NCI-H2081 (cell line): Measurements from ENCODE around the gene GPR157.
"Not testable (repeated sequence)": the region's sequence is repeated elsewhere in the genome, so short reads cannot be mapped to it uniquely, and the experiment has no call there.

Experiments
- DNase-seq, 2 experiments: peaks; one replicate each; lab custom pipeline; 2025; lab: John Stamatoyannopoulos, UW

GPR157 gene

DNA sequence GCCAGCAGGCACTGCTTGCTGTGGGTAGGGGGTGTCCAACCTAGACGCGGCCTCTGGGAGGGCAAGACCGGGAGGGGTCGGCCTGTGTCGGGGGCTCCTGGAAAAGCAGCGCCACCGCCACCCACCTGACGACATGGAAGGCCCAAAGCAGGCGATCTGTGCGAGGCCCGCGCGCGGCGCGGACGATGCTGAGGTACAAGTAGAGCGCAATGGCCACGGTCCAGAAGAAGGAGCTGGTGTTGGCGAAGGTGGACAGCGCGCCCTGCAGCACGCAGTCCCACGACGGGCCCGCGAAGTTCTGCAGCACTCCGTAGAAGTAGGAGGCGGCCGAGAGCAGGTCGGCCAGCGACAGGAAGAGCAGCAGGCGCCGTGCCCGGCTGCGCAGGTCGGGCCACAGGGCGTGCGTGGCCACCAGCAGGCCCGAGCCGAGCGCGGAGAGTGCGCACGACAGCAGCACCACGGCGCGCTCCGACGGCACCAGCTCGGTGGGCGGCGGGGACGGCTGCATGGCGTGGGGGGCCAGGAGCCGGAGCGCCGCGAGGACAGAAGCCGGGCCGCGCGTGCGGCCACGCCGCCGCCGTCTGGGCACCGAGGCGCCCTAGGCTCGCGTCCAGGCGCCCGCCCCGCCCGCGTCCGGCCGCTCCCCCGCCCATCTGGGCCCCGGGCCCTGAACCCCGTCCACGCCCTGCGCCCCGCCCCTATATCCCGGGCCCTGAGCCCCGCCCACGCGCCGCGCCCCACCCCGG is at the start of gene GPR157:
TSS of gene GPR157 (minus strand) at position 583 of the 746 bp plus-strand sequence. CDS start at position 508, 75 bp downstream.
- peak; percentile 35 to 75 for DNase-seq

- DNase-seq: no peak
These were observed 45.9 kb upstream of the GPR157 start for GRCh38 chr1:9174762-9175161.

DNA sequence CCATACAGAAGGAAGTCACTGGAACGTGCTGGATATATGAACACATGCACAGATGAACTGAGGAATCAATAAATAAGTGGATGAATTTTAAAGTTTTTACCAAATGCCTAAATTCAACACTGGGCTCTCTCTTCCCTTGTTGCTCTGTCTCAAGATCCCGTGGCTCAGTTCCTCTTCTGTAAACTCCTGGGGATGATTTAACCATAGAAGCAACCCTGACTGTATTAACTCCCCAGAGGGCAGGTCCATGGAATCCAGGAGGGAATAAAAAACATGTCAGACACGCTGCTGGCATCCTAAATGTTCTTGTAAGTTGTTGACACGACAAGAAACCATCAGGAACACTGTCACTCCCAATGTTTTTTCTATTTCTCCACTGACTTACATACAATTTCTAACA is 45.3 kb upstream of the GPR157 start:
- no peak for DNase-seq

GRCh38 chr1:9169601-9170137 is 40.8 kb upstream of the GPR157 start:
- no peak for DNase-seq

DNA sequence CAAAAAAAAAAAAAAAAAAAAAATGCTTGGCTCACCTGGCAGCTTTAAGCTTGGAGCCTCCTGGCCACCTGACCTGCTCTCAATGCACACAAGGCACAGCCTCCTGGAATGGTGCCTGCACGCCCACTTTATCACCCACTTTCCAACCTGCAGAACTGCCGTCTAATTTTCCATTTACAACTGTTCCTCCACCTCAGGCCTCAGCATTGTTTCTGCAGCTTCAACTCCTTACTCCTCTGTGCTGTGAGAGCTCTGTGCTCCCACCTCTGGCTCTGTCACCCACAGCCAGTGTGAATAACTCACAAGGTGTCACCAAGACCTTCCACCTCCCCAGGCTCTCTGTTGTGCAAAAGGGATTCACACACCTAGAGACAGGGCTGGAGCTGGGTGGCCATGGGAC is 38.7 kb upstream of the GPR157 start:
- DNase-seq: no peak

GRCh38 chr1:9166289-9167235 is 37.7 kb upstream of the GPR157 start:
- no peak for DNase-seq

DNA sequence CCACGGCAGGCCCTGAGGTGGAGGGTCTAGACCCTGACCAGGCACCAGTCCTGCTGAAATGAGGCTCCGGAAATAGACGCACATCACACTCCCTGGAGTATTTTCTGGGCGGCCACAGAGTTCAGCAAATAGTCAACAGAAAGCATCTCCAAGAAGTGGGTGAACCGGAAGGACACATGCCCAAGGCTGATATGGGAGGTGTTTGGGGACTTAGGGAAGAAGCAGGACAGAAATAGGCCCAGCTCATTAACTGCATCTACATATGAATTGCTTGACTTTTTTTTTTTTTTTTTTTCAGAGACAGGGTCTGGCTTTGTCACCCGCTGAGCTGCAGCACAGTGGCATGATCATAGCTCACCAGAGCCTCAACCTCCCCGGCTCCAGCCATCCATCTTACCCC is 36.5 kb upstream of the GPR157 start:
- no peak for DNase-seq

DNA sequence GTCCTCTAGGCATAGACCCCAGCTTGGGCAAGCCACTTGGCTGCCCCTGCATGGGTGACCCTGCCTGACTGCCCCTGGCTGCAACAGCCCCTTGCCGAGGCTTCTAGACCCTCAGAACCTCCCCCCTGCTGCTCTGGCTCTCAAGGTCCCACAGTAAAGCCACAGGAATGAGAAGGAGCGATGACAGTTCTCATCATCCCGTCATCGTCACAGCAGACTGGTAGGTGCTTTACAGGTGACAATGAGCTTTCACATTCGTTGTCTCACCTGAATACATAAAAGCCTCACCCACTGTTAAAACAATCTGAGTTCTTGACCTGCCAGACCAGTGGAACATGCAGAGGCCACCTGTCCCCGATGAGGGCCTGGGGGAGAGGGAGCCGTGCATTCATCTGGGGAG is 36.0 kb upstream of the GPR157 start:
- no peak for DNase-seq

- no peak for DNase-seq
These were observed 35.6 kb upstream of the GPR157 start for GRCh38 chr1:9164532-9164900.

DNA sequence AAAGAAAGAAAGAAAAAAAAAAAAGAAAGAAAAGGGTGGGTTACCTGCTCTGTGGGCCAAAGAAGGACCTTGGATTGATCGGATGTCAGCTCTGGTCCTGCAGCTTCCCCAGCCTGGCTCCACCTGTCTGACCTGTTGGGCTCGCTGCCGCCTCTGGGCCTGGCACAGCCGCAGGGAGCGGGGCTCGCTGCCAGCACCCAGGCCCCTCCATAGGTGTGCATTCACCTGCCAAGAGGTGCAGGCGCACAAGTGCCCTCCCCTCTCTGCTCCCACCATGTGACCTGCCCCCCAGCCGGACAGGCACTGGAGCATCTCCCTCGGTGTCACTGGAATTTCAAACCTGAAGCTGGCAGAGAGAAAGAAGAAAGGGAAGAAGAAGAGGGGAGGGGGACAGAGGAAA is 33.1 kb upstream of the GPR157 start:
- DNase-seq: no peak

- no peak for DNase-seq
These were observed 32.4 kb upstream of the GPR157 start for GRCh38 chr1:9161342-9161741.

DNA sequence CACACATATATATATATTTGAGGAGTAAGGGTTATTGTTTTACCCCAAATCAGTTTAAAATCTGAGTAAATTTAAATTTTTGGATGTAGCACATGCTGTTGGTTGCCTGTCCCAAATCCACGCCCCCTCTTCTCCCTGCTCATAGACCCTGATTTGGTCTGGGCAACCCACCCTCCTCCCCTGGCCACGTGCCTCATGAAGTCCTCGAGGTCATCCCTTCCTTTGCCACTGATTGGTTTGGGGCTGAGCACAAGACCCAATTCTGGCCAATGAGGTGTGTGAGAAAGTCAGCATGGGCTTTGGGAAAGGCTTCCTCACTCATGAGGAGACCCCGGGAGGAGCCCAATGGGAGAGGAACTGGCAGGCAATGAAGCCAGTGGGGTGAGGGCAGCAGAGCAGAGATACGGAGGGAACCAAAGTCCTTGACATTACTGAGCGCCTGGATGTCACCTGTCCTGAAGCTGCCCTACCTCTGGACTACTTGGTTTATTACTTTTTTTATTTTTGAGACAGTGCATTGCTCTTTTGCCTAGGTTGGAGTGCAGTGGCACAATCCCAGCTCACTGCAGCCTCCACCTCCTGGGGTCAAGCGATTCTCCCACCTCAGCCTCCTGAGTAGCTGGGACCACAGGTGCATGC is 31.3 kb upstream of the GPR157 start:
- no peak for DNase-seq

GRCh38 chr1:9155879-9156278 is 27.0 kb upstream of the GPR157 start:
- DNase-seq: no peak

- not testable (repeated sequence) for DNase-seq
These were observed 26.5 kb upstream of the GPR157 start for GRCh38 chr1:9155405-9155804.

DNA sequence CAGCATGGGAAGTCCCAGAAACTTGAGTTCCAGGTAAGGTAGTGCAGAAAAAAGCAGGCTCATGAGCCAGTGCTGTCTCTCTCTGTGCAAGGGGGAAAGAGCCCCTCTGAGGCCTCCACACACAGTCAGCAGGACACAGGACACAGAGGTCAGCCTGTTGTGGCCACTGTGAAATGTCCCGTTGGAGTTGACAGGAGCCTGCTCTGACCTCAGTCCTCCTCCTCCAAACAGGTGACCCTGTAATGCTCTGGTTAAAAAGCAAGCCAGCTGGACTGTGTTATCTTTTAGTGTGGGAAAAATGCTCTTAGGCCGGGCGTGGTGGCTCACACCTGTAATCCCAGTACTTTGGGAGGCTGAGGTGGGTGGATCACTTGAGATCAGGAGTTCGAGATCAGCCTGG is 24.2 kb upstream of the GPR157 start:
- DNase-seq: no peak

DNA sequence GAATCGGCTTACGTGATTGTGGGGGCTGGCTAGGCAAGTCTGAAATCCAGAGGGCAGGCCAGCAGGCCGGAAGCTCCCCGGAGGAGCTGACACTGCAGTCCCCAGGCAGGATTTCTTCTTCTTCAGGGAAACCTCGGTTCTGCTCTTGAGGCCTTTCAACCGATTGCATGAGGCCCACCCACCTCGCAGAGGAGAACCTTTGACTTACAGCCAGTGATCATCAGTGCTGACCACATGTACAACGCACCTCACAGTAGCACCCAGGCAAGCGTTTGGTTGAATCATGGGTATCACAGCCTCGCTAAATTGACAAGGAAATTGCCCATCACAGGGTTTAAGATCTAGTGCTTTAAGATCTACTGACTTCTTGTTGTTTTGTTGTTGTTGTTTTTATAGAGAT is 23.6 kb upstream of the GPR157 start:
- DNase-seq: no peak

DNA sequence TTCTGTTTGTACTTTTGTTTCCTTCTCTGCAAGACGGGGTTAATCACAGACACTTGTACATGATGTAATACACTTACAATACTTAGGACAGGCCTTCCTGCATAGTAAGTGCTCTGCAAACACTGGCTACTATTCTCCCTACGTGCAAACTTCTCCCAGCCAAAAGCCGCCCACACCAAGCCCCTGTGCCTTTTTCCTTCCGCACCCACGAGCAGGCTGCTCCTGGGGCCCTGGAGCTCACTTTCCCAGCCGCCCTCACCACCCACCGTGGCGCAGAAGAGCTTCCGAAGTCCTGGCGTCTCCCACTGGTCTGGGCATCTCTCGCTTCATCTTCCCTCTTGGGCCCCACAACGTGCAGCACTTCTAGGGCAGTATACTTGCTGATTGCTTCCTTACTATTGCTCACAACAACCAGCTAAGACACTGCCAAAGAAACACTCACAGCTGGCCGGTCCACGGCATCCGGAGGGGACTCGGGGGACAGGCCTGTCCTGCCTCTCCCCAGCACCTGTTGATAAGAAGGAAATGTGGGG is 22.5 kb upstream of the GPR157 start:
- no peak for DNase-seq

DNA sequence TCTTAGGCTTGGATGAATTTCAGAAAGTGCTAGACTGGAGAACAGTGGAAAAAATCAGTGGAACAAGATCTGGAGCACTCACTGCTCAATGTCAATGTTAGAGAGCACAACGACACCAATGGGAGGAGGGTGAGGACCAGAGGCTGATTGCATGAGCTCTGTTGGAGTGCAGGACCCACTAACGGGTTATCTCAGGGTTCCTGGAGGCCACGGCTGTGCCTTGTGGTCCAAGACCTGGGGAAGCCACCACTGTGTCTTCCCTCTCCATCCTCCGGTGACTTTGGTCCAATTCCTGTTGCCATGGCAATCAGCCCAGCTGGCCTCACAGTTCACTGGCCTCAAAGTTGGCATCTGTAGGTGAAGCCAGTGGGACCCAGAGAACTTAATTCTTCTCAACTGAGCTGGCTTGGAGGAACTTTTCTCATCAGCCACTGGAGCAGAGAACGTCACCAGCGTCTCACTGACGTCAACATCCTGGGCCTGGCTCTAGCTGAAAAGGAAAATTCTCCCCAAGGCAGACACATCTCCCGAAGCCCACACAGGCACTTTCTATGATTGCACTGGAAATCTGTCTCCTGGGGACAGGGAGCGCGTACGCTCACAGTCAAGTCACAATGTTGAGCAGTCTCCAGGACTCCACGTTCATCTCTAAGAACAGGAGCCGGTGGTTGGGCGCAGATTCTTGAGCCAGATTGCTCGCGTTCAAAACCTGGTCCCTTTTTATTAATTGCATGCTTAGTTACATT is 21.9 kb upstream of the GPR157 start:
- no peak for DNase-seq

GRCh38 chr1:9149837-9150581 is 21.1 kb upstream of the GPR157 start:
- no peak for DNase-seq

DNA sequence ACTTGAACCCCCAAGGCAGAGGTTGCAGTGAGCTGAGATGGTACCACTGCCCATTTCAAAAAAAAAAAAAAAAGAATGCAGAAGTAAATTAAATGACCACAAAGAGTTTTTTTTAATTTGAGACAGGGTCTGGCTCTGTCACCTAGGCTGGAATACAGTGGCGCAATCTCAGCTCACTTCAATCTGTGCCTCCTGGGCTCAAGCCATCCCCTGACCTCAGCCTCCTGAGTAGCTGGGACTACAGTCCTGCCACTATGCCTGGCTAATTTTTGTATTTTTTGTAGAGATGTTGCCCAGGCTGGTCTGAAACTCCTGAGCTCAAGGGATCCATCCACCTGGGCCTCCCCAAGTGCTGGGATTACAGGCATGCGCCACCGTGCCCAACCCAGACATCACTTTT is 20.2 kb upstream of the GPR157 start:
- DNase-seq: no peak

- no peak for DNase-seq
These were observed 17.3 kb upstream of the GPR157 start for GRCh38 chr1:9146156-9146555.
